Panc1 (cell line): ENCODE measurements around the gene ZFHX2. TPM values are rescaled to one million over a fixed set of nuclear protein-coding genes. Genes with fewer than 3 reads are reported as not detected.

Source experiments
- ATAC-seq: fragments of 200-7000 bp; cut with Tn5 transposase; 2 replicates; pipeline ENCODE4 v1.9.1; 2020; ENCODE audit warnings: mild to moderate bottlenecking, moderate library complexity
- BruUV-seq: library from RNA; stranded (reverse); fragments of 400-500 nt; replicated peaks from 2 replicates; lab custom pipeline; 2021; lab: Mats Ljungman, UMichigan
- CTCF ChIA-PET: fragments of 300-600 bp; sonication (Branson Sonifier 250); formaldehyde crosslinking; loops from one replicate; lab custom pipeline; 2022; ENCODE audit warnings: antibody characterized with exemption; lab: Charles Lee
- POLR2A ChIA-PET: fragments of 300-600 bp; sonication (Branson Sonifier 250); formaldehyde crosslinking; loops from one replicate; lab custom pipeline; 2022; ENCODE audit warnings: antibody characterized with exemption; lab: Charles Lee
- DNase-seq: peaks from one replicate; pipeline ENCODE4 v3.0.0-alpha.2; 2010; ENCODE audit warnings: low read depth, low spot score
- H3K27ac ChIP-seq: 2 replicates; pipeline ENCODE4 v1.5.1; 2011; ENCODE audit warnings: mild to moderate bottlenecking, low read length, inconsistent platforms
- H3K27me3 ChIP-seq: fragments of 200-500 bp; sonication (Bioruptor generic); 2 replicates; pipeline ENCODE4 v1.6.0; 2014; ENCODE audit warnings: low read length, inconsistent platforms; ENCODE audit not compliant: control insufficient read depth, insufficient read depth
- H3K36me3 ChIP-seq: fragments of 200-500 bp; sonication (Bioruptor generic); 2 replicates; pipeline ENCODE4 v1.5.1; 2014; ENCODE audit warnings: inconsistent platforms, mild to moderate bottlenecking, low read length, moderate library complexity; ENCODE audit not compliant: control insufficient read depth, insufficient read depth
- H3K4me1 ChIP-seq: 2 replicates; pipeline ENCODE4 v1.5.1; 2011; ENCODE audit warnings: inconsistent platforms, mild to moderate bottlenecking, low read length, moderate library complexity; ENCODE audit not compliant: control insufficient read depth, insufficient read depth
- H3K4me3 ChIP-seq, 2 experiments: 2 replicates each; pipeline ENCODE4 v1.5.1; 2011 to 2012; ENCODE audit warnings: low read depth in 2 of 2, low read length in 2 of 2, mild to moderate bottlenecking in 2 of 2, inconsistent platforms in 1 of 2, moderate library complexity in 1 of 2
- H3K9me3 ChIP-seq: fragments of 200-500 bp; sonication (Bioruptor generic); 2 replicates; pipeline ENCODE4 v1.5.1; 2014; ENCODE audit warnings: low read depth, mild to moderate bottlenecking, inconsistent platforms, low read length, moderate library complexity; ENCODE audit not compliant: control insufficient read depth, insufficient read depth
- CTCF ChIP-seq: fragments of 450-650 bp; IDR thresholded peaks from 2 replicates; pipeline ENCODE4 v1.5.1; 2017; ENCODE audit warnings: mild to moderate bottlenecking
- POLR2AphosphoS5 ChIP-seq: IDR thresholded peaks from 2 replicates; pipeline ENCODE4 v1.6.1; 2012; ENCODE audit warnings: mild to moderate bottlenecking, low read depth, low read length, moderate library complexity
- REST ChIP-seq, 2 experiments: IDR thresholded peaks; 2 replicates each; pipeline ENCODE4 v1.6.1; 2011 to 2012; ENCODE audit warnings: low read depth in 2 of 2, control low read depth in 1 of 2, low read length in 1 of 2, mild to moderate bottlenecking in 1 of 2, moderate library complexity in 1 of 2; ENCODE audit not compliant: insufficient read depth in 1 of 2
- SIN3A ChIP-seq: IDR thresholded peaks from 2 replicates; pipeline ENCODE4 v1.6.1; 2012; ENCODE audit warnings: low read depth, mild to moderate bottlenecking, low read length, moderate library complexity, borderline replicate concordance; ENCODE audit not compliant: insufficient read depth
- TCF7L2 ChIP-seq: IDR thresholded peaks from 2 replicates; pipeline ENCODE4 v1.6.1; 2011; ENCODE audit warnings: mild to moderate bottlenecking, low read depth, low read length, inconsistent platforms
- in situ Hi-C: cut with HindIII; loops from 2 replicates; pipeline ENCODE4 v1.10.0; 2016; ENCODE audit warnings: low sequenced_read_pairs, low pct_unique_long_range_greater_than_20kb
- intact Hi-C: fragments of 100-400 bp; cut with micrococcal nuclease; formaldehyde crosslinking; loops from one replicate; pipeline ENCODE4 v1.10.0; 2022; ENCODE audit not compliant: unreplicated experiment
- total RNA-seq: library from RNA; stranded (reverse); gene quantifications from one replicate; pipeline ENCODE4 v1.2.1, GENCODE V29; 2021; ENCODE audit not compliant: unreplicated experiment

The ZFHX2 gene
- total RNA-seq, 1 experiment from 2014 or later: 2.4 TPM

- H3K9me3 ChIP-seq: no peaks in the 10 kb centered on the region
- CTCF ChIA-PET: no interaction called here
- H3K4me3 ChIP-seq: no peak overlapping the region
- no peak overlapping the region for H3K27ac ChIP-seq
- no peaks in the 10 kb centered on the region for H3K27me3 ChIP-seq
- TF ChIP-seq SIN3A (no peak), CTCF (no peak)
- in situ Hi-C loops: no loop called here
- intact Hi-C loops: no loop called here
- POLR2A ChIA-PET: interaction anchor here (0.9 kb wide), 1 partner anchor 26 kb away, joined by 3 read pairs; no protein-coding TSS in a partner anchor
- BruUV-seq: no TSS peak
- DNase-seq: no peak
- no peaks in the 10 kb centered on the region for H3K4me1 ChIP-seq
- H3K36me3 ChIP-seq: no peaks in the 10 kb centered on the region
- no peak for ATAC-seq
Observed at GRCh38 chr14:23529016-23529415, 22.5 kb downstream of the ZFHX2 start.

- intact Hi-C loops: no loop called here
- TF ChIP-seq POLR2AphosphoS5 (no peak), CTCF (no peak), TCF7L2 (no peak), SIN3A (no peak), REST (IDR thresholded peaks at IDR 0.05; ENCODE audit: insufficient read depth in 1 of 2, low read depth in 2 of 2, low read length in 1 of 2) (no peak)
- DNase-seq (no peak), ATAC-seq (peak; percentile 51; the same call in 1 of the 2 replicates)
- Histone ChIP-seq H3K27ac (no peak overlapping the region), H3K4me1 (no peaks in the 10 kb centered on the region), H3K36me3 (no peaks in the 10 kb centered on the region), H3K27me3 (no peaks in the 10 kb centered on the region), H3K4me3 (no peak overlapping the region), H3K9me3 (no peaks in the 10 kb centered on the region)
- CTCF ChIA-PET: interaction anchor here (0.6 kb wide), 1 partner anchor 22 kb away, joined by 5 read pairs; no protein-coding TSS in a partner anchor
- POLR2A ChIA-PET: interaction anchor here (0.9 kb wide), 1 partner anchor 27 kb away, joined by 3 read pairs; no protein-coding TSS in a partner anchor
- BruUV-seq: no TSS peak
- in situ Hi-C loops: no loop called here
Observed at GRCh38 chr14:23528555-23528954, 23.0 kb downstream of the ZFHX2 start.
